CMK (cell line): Measurements from ENCODE around the gene SEPTIN8.

ENCODE experiments used
- DNase-seq: peaks from one replicate; pipeline ENCODE4 v3.0.0-alpha.2; 2010; ENCODE audit warnings: low read depth

The SEPTIN8 gene

GRCh38 chr5:132747616-132748440 lies 29.2 kb downstream of the SEPTIN8 start:
- no peak for DNase-seq

- DNase-seq = no peak
Measured at GRCh38 chr5:132746954-132747615, 30.0 kb downstream of the SEPTIN8 start, which contains the start of gene CCNI2. TSS of gene CCNI2 (plus strand) at chr5:132747426. CDS start at chr5:132747496, 70 bp downstream.

DNA sequence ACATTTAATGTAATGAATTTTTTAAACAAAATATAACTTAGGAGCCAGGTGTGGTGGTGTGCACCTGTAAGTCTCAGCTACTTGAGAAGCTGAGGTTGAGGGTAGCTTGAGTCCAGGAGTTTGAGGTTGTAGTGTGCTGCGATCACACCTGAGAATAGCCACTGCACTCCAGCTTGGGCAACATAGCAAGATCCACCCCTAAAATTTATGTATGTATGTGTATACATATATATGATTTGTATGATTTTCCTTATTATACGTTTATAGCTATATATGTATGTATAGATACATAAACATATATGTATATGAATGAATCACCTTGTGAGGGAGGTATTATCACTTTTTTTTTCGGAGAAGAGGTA lies 30.5 kb downstream of the SEPTIN8 start:
- DNase-seq = no peak

- no peak for DNase-seq
Measured at GRCh38 chr5:132744659-132745058, 32.4 kb downstream of the SEPTIN8 start.

DNA sequence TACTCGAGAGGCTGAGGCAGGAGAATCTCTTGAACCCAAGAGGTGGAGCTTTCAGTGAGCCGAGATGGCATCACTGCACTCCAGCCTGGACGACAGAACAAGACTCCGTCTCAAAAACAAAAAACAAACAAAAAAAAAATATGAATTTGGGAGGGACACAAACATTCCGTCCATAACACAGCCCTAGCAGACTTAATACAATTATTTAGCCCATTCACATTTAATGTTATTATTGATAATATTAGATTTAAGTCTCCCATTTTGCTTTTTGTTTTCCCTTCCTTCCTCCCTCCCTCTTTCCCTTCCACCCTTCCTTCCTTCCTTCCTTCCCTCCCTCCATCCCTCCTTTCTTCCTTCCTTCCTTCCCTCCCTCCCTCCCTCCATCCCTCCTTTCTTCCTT lies 34.4 kb downstream of the SEPTIN8 start:
- no peak for DNase-seq

- no peak for DNase-seq
Measured at GRCh38 chr5:132742158-132742557, 34.9 kb downstream of the SEPTIN8 start.

GRCh38 chr5:132739232-132739631 lies 37.8 kb downstream of the SEPTIN8 start:
- no peak for DNase-seq

DNA sequence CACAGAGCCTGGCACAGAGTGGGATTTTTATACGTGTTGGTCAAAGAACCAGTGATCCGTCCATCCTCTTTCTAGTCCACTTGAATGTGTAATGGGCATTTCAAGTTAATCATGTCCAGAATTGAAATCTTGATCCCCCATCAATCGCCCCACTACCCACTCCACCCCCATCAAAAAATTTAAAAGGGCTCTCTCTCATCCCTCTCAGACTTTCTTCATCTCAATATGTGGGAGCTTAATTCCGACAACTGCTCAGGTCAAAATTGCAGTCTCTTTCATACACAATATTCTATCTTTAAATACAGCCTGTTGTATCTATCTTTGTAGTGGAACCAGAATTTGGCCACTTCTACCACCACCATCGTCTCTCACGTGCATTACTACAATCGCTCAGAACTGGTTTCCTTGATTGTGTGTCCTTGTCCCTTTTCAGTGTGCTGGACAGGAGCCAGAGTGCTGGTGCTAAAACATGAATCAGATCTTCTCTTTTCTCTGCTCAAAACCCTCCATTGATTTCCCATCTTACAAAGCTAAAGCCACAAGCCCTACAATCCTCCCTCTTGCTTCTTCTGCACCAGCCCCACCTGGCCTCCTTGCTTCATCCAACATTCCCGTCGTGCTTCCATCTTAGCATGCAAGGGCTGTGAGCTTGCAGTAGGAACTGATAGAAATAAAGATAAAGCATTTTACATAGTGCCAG lies 38.9 kb downstream of the SEPTIN8 start:
- no peak for DNase-seq

GRCh38 chr5:132736853-132737833 lies 39.9 kb downstream of the SEPTIN8 start, which contains the start of gene KIF3A:
TSS of gene KIF3A (minus strand) at chr5:132737546. CDS start at chr5:132737419, 127 bp downstream.
- peak; percentile 82 for DNase-seq

- no peak for DNase-seq
Measured at GRCh38 chr5:132734687-132735086, 42.4 kb downstream of the SEPTIN8 start.

GRCh38 chr5:132733499-132734148 lies 43.4 kb downstream of the SEPTIN8 start:
- DNase-seq = no peak

GRCh38 chr5:132729896-132730295 lies 47.1 kb downstream of the SEPTIN8 start:
- no peak for DNase-seq

DNA sequence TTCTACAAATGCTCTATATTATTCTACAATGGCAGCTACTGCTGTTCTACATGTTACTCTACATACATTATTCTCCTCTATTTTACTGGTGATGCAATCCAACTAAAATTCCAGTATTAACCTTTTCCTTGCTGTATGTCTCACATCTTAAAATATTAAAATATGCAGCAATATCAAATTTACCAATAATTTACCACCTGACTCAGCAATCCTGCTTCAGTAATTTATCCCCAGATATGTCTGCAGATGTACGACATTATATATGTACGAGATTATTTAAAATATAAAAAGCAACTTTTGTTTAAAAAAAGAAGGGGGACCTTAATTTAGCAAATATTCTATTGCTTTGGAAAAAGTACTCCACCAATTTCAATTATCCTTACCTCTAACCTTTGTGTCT lies 51.3 kb downstream of the SEPTIN8 start:
- DNase-seq = no peak

DNA sequence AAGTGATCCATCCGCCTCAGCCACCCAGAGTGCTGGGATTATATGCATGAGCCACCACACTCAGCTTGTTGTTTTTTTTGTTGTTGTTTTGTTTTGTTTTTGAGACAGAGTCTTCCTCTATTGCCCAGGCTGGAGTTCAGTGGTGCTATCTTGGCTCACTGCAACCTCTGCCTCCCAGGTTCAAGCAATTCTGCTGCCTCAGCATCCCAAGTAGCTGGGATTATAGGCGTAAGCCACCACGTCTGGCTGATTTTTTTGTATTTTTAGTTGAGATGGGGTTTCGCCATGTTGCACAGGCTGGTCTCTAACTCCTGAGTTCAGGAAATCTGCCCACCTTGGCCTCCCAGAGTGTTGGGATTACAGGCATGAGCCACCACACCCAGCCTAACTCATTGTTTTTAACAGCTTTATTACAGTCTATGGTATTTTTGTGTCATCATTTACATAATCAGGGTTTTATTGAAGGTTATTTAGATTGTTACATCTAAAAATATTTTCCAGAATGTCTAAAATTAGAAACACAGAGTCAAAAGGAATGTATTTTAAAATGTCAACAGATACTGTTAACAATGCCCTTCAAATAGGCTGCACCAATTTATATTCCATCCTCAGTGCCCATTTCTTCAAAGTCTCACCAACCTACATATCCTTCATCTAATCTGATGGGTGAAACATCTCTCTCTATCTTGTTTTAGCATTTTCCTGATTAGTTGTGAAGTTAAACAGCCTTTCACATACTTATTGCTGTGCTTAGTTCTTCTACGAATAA lies 58.3 kb downstream of the SEPTIN8 start:
- DNase-seq = no peak

DNA sequence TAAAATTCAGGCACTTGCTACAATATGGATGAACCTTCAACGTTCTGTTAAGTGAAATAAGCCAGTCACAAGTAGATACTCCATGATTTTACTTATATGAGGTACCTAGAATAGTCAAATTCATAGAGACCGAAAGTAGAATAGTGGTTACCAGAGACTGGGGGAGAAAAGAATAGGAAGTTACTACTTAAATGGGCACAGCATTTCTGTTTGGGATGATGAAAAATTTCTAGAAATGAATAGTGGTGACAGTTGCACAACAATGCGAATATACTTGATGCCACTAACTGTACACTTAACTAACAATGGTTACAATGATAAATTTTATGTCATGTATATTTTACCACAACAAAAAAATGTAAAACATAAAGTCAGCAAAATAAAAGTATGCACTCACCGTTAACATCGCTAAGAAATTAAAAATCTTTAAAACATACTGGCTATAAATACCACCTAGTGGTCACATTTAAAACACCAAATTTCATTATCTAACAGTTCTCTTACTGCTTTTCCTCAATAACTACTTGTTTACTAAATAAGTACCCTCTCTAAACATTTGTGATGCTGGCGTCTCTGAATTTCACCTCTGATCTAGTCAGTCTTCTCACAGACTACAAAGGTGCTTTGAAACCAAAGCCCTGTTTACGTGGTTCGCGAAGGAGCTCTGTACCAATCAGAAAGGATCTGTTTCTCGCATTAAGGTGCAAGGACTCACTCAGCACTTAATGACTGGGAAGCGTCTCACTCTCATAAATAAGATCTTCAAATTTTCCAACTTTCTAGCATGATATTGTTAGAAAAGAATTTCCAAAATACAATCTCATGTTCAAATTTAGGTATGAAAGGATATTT lies 62.4 kb downstream of the SEPTIN8 start:
- DNase-seq = no peak

DNA sequence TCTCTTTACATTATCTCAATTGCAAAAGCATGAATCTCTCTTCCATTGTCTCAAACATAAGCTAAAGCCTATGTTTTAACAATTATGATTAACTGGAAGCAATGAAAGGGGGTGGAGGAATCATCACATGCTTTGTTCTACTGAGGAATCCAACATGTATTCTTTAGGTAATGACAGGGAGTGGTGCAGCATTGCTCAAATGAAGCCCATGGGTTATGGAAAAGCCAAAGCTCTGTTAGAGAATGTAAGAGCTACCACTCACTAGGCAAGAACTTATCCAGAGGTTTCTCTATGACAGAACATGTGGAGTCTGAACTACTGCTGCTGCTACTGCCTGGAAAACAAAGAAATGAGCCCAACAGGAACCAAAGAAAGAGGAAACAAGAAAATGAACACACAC lies 68.4 kb downstream of the SEPTIN8 start:
- no peak for DNase-seq

GRCh38 chr5:132704875-132705274 lies 72.2 kb downstream of the SEPTIN8 start:
- no peak for DNase-seq
